Endometrium (tissue), 2 donors: ENCODE measurements around the gene NTM.

Experiments
- FAIRE-seq: peaks from 2 replicates; lab custom pipeline; 2012; peaks lifted over from hg19 to GRCh38; lab: Jason Lieb, UNC
- donor health status: control.
- donor health status: control.

Gene NTM

DNA sequence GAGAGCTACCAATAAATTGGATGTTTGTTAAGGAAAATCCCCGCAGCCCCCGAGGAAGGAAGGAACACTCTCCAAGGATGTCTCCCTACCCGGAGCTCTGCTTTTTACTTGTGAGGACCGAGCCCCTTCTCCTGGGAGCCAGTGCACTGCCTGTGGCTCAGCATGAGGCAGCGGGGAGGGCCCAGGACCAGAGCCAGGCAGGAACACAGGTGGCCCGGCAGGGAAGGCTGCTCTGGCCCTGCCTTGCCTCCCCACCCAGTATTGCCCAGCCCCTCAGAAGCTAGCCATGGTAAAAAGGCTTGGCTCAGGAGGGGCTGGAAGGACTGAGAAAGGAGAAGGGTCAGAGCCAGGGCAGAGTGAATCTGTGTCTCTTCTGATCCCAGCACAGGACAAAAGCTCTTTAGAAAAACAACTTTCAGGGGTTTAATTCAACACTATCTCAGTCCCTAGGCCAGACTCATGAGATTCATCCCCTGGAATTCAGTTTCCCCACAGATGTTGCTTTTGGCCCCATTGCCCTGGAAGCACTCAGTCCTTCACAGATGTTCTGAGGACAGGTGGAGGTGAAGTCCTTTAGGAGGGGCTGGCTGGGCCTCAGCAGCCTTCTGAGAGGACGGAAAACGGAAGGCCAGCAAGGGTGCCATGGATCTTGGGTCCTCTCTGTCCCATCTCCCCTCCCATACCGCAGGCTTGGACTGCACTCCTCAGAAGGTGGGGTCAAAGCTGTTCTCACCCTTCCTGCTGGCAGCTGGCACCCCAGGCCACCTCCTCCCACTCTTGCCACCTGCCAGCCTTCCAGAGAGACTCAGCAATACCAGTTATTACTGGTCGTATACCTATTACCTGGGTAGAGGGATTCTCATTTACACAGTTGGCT, 318.9 kb downstream of the NTM start:
- FAIRE-seq, result no peak

DNA sequence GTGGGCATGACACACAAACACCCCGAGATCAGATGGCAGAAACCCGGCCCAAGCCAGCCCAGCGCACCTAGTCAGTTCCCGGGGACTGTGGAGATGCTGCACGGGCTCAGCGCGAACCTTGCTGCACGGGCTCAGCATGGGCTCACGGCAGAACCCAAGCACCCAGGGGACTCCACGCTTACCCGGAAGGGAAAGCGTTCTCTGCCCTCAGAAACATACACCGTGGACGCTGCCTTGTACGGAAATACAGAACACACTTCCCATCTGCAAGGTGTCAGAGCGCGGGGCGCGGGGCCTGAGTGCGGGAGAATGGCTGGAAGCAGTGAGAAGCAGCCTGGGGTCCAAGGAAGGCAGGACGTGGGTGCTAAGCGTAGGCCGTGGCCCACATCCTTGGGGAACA, 319.9 kb downstream of the NTM start:
- no peak for FAIRE-seq

DNA sequence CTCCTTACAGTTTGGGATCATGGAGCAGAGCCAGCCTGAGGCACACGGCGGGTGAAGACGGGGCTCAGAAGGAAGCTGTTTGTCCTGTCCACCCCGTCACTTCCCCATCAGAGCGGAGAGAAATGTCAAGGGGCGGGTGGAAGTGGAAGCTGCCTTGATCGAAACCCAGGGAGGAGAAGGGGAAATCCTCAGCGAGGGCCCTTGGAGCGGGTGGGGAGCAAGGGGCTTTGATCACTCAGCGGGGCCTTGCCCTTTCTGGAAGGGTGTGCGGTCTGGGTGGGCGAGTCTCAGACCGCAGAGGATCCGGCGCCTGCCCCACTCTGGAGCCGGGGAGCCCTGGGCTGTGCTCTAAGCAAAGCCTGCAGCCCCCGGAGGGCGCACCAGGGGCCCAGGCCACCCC, 320.4 kb downstream of the NTM start:
- no peak for FAIRE-seq

DNA sequence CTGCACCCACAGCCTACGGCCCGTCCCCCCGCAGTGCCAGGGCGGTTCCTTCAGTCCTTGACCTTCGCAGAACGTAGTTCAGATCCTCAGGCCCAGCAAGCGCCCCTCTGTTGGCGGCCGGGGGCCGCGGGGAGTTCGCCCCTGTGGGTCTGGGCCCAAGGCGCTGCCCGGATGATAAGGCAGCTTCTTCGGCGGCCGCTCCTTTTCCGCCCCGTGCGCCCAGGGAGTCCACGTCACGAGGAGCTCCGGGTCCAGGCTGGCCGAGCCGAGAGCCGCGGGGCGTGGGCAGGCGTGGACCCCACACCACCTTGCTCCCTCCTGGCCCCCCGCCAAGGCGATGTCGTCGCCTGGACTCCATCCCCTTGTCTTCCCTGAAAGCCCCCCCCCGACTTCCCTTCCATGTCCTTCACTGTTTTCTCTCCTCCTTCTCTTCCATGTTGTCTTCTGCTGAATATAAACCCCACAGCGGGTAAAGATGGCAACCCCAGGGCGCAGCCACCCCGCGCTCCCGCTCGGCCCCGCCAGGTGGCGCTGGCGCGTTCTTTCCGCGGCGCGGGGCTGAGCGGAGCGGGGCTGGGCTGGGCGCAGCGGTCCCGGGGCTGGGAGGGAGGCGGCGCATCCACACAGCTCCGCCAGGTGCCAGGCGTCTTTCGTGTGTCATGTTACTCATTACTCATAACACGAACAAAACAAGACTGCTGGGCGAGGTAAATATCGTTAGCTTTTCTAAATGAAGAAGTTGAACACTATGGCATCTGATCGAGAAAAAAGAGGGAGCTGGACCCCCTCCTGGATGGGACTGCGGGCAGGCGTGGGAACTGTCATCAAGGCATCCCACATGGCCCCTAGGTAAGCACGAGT, 321.0 kb downstream of the NTM start:
- FAIRE-seq, result no peak

DNA sequence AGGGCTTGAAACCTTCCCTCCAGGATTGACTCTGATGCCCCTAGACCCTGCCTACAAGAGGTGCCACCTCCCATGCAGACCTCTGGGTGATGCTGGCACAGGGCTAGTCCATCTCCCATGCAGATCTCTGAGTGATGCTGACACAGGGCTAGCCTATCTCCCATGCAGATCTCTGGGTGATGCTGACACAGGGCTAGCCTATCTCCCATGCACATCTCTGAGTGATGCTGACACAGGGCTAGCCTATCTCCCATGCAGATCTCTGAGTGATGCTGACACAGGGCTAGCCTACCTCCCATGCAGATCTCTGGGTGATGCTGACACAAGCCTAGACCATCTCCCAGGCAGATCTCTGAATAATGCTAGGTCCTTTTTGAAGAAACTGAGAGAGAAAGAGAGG, 321.7 kb downstream of the NTM start:
- FAIRE-seq, result no peak

DNA sequence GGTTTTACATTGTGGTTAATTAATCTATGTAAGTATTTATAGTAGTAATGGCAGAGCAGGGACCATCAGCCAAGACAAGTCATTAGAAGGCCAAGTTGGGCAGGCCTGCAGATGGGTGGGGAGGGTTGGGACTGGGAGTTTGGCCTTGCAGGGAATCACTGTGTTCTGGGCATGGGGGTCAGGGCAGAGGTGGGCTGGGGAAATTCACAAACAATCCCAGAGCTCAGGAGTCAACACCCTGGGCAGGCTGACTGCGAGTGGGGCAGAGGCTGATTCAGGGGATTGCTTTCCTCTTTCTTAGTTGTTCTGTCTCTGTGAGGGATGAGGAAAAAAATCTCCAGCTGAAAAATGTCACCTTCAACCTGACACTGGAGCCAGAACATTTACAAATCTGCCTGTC, 322.5 kb downstream of the NTM start:
- FAIRE-seq, result no peak

DNA sequence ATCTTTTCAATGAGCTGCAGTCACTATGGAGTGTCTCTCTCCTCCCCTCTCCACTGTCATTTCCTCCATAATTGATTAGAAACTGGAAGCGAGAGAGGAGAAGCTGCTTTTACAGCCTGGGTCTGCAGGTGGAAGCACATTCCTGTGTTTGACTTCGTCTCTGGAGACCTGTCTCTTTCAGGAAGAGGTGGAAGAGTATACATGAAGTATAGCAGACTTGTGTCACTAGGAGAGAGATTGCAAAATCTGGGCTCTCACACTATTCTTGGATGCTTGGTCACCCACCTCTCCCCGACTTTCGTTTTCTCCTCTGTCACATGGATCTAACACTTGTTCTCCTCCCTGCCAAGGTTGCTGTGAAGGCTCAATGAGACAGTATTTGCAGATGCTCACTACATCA, 323.3 kb downstream of the NTM start:
- FAIRE-seq, result no peak

DNA sequence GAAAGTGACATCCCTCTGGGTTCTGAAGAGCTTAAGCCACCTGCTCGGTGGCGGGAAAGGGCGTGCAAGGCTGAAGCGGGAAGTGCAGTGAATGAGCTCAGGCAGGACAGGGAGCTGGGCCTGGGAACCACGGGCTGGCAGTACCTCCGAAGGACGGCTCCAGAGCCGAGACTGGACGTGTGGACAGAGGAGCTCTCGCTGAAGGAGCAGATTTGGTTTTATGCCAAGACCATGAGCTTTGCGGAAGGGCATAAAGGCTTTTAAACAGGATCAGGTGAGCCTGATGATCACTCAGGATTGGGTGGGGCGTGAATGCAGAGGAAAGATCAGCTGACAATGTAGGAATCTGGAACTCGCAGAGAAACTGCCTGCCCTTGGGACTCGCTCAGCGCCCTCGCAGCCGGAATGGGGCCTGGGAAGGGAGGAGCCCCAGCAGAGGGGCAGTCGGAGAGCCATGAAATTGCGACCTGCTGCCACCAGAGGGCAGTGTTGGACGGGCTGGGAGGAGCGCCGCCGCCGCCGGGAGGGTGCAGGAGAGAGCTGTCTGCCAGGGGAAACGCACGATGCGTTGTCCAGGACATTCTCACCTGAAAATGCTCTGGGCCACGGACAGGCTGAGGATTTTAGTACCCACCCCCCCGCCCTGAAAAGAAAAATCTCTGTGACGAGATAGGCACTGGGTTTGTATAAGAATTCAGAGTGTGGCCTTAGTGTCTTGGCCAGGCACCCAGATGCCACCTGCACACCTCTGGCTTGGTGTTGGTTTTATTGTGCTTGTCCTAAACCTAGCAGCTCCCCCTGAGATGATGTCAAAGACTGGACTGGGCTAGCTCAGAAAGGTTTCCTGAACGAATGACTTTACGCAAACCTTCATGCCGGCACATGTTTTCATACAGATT, 324.4 kb downstream of the NTM start:
- no peak for FAIRE-seq

DNA sequence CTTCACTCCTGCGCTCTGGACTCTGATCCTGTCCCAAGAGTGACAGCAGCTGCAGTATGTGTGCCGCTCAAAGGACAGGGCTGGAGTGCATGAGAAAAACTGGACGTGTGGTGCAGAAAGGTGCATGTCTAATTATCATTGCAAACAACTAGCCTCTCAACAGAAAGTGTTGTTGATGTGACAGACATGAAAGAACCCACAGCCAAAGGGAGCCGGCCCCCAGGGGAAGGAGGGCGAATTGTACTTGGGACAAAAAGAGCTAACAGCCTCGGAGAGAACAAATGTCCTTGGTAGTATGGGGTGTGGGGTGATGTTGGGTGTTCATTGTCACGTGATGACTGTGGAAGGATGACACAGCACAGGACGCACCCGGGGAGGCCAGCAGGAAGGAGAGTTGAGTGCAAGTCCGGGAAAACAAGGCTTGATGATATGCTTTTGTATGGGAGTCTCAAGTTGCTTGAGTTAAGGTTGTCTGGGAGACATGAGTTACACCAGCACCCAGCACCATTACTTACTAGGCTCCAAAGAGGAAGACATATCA, 325.5 kb downstream of the NTM start:
- no peak for FAIRE-seq

DNA sequence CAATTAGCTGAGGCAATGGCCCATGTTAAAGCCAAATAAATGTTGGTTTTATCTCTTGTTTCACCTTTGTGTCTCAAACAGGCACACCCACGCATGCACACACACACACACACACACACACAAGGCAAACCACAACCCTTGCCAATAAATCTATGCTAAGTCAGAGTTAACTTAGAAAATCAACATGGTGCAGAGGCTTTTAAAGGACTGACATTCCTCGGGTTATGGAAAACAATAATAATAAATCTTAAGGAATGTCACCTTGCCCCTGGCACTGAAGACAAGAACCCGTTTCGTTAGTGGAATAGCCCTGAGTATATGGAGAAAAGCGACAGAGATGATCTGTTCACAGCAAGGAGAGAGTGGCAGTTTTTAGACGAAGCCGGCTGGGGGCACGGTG, 326.3 kb downstream of the NTM start:
- FAIRE-seq, result no peak

DNA sequence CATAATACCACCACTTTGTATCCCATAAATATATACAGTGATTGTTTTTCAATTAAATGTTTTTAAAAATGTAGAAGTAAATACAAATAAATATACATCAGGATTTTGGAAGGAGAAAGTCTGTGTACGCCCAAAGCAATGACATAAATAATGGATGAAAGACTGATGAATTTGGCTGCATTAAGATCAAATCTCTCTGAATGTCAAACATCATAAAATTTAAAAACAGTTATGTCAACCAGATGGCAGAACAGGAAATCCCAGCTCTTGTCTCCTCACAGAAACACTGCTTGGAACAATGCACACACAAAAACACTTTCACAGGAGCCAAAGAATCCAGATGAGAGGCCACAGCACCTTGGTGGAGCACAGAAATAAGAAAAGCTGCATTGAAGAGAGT, 332.9 kb downstream of the NTM start:
- FAIRE-seq, result no peak

DNA sequence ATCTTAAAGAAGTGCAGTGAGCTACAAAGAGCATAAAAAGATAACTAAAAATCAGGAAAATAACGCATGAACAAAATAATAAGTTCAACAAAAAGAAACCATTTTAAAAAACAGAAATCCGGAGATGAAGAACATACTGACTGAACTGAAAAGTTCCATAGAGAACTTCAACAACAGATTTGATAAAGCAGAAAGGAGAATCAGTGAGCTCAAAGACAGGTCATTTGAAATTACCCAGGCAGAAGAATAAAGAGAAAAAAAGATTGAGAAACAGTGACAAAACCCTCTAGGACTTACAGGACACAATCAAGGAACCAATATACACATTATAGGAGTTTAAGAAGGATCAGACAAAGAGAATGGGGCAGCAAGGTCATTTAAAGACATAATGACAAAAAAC, 334.3 kb downstream of the NTM start:
- FAIRE-seq, result no peak

DNA sequence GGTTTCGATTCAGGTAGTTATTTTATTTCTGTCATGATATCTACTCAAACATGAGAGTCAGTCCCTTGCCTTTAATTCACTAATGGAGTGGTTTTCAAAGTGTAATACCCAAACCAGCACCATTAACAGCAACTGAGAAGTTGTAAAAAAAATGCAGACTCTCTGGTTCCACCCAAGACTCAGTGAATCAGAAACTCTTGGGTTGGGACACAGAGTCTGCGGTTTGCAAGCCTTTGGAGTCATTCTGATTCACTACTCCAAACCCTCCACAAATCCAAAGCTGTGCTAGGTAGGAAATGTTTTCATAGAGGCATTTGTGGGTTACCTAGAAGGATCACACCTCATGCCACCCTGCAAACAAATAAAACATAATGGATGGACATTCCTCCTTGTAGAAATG, 340.1 kb downstream of the NTM start:
- FAIRE-seq, result no peak

DNA sequence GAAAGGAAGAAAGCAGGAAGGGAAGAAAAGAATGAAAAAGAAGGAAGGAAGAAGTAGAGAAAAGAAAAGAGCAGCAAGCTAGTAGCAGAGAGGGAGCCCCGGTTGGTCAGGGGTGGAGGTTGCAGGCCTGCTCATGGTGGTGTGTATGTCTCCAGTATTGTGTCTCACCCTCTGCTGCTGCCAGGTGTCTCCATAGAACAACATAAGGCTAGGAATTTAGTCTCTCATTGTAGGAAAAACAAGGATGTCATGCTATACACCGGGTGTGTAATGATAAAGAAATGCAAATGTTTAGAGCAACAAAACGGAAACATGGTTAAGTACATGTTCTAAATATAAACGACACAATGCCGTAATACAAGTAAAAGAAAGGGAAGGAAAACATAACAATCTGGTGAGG, 342.5 kb downstream of the NTM start:
- FAIRE-seq, result no peak

DNA sequence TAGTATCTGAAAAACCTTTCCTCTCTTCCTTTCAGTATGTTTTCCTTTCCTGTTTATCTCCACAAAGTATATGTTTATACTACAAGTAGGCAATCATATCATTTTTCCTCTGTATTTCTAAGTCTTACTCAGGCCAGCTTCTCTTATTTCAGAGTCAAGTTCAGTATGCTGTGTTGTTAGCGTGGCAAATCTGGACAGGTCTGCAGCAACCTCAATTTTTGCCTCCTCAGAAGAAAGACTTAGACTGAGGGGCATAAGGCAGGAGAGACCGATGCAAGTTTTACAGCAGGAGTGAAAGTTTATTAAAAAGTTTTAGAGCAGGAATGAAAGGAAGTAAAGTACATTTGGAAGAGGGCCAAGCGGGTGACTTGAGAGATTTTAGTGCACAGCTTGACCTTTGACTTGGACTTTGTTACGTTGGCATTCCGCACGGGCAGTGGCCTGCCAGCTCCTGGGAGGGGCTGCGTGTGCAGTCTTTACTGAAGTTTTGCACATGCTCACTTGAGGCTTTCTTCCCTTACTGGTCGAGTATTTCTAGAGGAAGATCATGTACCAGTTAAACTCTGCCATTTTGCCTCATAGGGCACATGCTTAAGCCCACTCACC, 343.2 kb downstream of the NTM start:
- no peak for FAIRE-seq

DNA sequence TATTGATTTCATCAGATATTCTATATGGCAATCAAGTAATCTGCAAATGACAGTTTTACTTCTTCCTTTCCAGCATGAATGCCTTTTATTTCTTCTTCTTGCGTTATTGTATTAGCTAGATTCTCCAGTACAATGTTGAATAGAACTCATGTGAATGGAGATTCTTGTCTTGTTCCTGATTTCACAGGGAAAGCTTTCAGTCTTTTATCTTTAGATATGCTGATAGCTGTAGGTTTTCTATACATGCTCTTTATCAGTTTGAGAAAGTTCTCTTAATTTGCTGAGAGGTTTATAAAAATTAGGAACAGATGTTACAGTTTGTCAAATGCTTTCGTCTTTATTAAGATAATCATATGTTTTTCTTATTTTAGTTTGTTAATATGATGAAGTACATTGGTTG, 347.2 kb downstream of the NTM start:
- FAIRE-seq, result no peak

DNA sequence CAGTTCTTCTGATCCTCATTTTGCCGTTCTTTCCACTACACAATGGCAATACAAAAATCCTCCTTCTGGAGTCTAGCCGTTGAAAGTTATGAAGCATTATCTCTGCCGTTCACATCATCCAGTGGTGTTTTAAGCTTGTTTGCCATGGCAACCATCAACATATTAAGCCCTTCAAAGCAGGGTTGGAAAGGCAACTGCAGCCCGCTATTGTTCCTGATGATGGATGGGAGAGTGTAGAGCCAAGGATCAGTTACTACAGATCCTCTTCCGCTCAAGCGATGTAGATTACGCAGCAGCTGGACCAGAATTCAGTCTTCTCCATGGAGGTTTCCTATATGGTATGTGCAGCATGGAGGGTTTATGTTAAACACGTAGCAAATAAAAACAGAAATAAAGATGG, 352.7 kb downstream of the NTM start:
- FAIRE-seq, result no peak

DNA sequence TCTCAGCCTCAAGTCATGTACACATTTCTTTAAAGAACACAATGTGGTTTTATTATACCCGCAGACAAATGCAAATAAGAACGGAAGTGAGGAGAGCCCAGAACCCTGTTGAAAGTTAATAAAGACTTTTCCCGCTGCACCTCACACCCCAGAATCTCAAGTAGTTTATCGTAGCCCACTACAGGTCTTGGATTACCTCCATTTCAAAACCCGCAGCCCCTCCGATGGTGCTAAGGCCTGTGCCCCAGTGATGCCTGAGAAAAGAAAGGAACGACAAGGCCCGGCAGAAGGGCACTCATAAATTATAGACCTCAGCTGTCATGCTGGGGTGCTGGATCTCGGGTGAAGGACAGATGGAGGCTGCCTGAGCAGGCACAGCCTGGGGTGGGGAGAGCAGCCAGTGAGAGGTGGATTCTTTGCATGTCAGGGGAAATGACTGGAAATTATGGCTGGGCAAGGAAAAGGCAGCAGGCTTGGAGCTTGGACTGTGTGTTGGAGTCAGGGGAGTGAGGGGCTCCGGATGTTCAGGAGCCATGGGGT, 354.1 kb downstream of the NTM start:
- no peak for FAIRE-seq

DNA sequence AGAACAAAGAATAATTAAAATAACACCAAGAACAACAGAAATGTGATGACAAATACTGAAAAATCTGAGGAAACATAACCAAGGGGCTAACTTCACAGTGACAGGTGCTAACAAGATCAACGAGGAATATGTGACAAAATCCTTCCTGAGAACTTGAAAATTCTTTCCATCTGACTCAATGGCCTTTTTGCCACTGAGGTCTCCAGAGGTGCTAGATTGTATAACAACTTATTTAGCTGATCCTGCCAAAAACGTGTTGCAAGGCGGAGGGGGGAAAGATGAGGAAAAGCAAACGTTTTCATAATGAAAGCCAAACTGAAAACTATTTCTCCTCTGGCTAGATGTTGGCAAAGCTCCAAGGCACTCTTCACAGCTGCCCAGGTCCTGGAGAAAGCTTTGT, 364.5 kb downstream of the NTM start:
- no peak for FAIRE-seq

DNA sequence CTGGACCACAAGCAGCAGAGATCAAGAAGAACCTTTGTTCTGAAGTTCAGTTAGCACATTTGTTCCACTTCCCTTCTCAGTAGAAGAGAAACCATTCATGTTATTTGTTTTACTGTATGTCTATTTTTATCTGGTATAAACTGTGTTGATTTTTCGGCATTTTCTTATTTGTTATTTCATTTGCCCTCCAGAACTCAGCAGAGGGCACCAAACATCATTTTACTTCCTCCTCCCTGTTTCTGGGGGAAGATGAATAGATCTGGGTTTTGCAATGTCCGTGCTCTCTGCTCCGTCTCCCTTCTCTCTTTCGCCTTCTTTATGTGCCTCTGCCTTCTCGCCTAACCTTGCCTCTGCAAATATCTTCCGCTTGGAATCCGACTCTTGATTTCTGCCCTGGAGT, 366.9 kb downstream of the NTM start:
- FAIRE-seq, result no peak

DNA sequence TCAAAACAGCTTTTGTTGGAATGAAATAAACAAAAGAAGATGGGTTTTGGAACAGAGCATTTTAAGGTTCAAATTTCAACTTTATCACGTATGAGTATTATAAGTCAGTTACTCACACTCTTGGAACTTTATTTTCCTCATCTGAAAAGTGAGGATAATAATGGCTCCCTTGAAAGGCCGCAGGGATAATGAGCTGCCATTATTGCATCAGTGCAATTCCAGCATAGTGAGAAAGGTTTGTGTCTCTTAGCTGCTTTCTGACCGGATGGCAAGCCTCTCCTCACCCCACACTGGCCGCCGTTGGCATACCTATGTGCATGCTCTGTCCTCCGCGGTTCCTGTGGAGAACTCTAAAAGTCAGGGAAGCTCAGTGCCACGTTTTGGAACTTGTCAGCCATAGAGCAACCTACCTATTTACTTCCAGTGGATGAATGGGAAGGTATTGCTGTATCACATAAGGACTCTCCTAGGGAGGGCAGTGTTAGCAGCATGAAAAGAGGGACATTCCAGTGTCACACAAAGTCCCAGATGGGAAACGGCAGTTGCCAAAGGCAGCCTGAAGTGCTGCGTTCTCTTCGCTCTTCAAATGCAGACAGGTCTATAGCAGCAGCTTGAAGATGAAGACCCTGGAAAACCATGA, 368.9 kb downstream of the NTM start:
- FAIRE-seq, result no peak
